Large intestine (tissue), 3 donors: ENCODE data around the gene ENTPD2. TPM values are rescaled to one million over a fixed set of nuclear protein-coding genes. Genes with fewer than 3 reads are reported as not detected.
"Not testable (repeated sequence)": the region's sequence is repeated elsewhere in the genome, so short reads cannot be mapped to it uniquely, and the experiment has no call there.

Experiments used
- DNase-seq, 2 donors: peaks; one replicate each; pipeline versions ENCODE4 v3.0.0 to v3.0.0-alpha.2; 2013
- H3K27ac ChIP-seq: one replicate; pipeline ENCODE4 v1.5.1; 2013; ENCODE audit warnings: low read length
- H3K27me3 ChIP-seq: 2 replicates; pipeline ENCODE4 v1.6.1; 2013; ENCODE audit warnings: low read length; ENCODE audit not compliant: control insufficient read depth, insufficient read depth
- H3K36me3 ChIP-seq: 2 replicates; pipeline ENCODE4 v1.6.1; 2013; ENCODE audit warnings: low read length; ENCODE audit not compliant: control insufficient read depth, insufficient read depth
- H3K4me1 ChIP-seq: one replicate; pipeline ENCODE4 v1.6.1; 2013; ENCODE audit warnings: low read length; ENCODE audit not compliant: control insufficient read depth, insufficient read depth
- H3K4me3 ChIP-seq: one replicate; pipeline ENCODE4 v1.5.1; 2013; ENCODE audit warnings: low read length
- H3K9me3 ChIP-seq: one replicate; pipeline ENCODE4 v1.6.1; 2013; ENCODE audit warnings: mild to moderate bottlenecking, low read depth, low read length, moderate library complexity; ENCODE audit not compliant: control insufficient read depth
- WGBS: methylation state at CpG from one replicate; pipeline ENCODE4 v1.1.5; 2013; ENCODE audit warnings: low lambda C conversion rate; ENCODE audit not compliant: insufficient coverage; 5-methylcytosine and 5-hydroxymethylcytosine counted together
- polyA plus RNA-seq: library from polyadenylated mRNA; unstranded; fragments of 120-200 nt; gene quantifications from one replicate; pipeline ENCODE4 v1.2.1, GENCODE V29; 2013

Gene ENTPD2
- polyA plus RNA-seq, 1 donor: 9.9 TPM

DNA sequence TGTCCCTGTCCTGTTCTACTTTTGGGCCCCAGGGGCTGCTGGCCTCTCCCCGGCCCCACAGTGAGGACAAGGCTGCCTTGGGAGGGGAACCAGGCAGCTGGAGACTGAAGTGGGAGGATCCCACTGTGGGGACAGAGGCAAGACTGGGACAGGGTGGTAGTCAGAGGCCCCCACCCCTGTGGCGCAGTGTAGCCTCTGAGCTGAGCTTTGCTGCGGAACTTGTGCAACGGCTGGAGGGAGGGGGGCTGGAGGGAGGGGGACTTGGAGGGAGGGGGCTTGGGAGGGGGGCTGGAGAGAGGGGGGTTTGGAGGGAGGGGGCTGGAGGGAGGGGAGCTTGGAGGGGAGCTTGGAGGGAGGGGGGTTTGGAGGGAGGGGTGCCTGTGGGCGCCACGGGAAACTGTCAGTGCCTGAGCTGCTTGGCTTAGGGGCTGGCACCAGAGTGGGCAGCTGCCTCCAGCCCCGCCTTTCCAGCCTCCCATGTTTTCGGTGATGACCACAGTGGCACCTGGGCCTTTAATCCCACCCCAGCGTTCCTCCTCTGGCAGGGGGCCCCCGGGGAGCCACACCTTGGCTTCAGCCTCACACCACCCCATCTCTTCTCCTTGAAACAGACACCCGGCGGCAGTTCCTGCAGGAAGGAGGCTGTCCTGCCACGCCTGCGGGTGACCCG, 19.7 kb downstream of the ENTPD2 start:
- no peak overlapping the region for H3K27ac ChIP-seq
- H3K4me1 ChIP-seq: peaks cover 27% of the 10 kb centered on the region
- no peaks in the 10 kb centered on the region for H3K27me3 ChIP-seq
- no peaks in the 10 kb centered on the region for H3K9me3 ChIP-seq
- H3K4me3 ChIP-seq: no peak overlapping the region
- WGBS: no CpG with 5 or more reads among the region's 15 CpGs
- DNase-seq: no peak
- no peaks in the 10 kb centered on the region for H3K36me3 ChIP-seq

DNA sequence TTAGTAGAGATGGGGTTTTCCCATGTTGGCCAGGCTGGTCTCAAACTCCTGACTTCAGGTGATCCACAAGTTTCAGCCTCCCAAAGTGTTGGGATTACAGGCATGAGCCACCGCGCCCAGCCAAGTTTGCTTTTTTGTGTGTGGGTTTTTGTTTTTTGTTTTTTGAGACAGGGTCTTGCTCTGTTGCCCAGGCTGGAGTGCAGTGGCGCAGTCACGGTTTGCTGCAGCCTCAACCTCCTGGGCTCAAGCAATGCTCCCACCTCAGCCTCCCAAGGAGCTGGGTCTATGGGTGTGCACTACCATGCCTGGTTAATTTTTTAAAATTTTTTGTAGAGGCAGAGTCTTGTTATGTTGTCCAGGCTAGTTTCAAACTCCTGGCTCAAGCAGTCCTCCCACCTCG, 20.4 kb downstream of the ENTPD2 start:
- H3K36me3 ChIP-seq, H3K9me3 ChIP-seq, DNase-seq, H3K4me3 ChIP-seq, H3K27me3 ChIP-seq, H3K27ac ChIP-seq: not testable (repeated sequence)
- WGBS: no CpG with 5 or more reads among the region's 5 CpGs
- peaks cover 34% of the 10 kb centered on the region for H3K4me1 ChIP-seq

DNA sequence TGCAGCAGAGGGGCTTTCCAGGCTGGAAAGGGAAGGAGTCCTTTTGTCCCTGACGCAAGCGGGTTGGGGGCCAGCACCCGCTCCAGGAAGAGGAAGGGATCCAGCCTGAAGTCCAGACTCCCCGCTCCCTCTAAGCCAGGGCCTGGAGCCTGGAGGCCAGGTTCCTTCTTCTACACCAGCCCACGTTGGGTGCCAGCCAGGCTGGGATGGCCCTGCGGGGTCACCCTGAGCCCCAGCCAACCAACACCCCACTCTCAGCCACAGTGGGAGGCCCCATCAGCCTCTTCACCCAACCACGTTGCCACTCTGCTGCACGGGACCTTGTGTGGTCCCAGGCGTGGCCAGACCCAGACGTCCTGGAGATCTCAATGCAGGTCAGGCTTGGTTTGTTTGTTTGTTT, 21.0 kb downstream of the ENTPD2 start:
- H3K9me3 ChIP-seq: no peaks in the 10 kb centered on the region
- no peaks in the 10 kb centered on the region for H3K27me3 ChIP-seq
- WGBS: no CpG with 5 or more reads among the region's 10 CpGs
- no peaks in the 10 kb centered on the region for H3K36me3 ChIP-seq
- DNase-seq: no peak
- H3K27ac ChIP-seq: no peak overlapping the region
- peaks cover 36% of the 10 kb centered on the region for H3K4me1 ChIP-seq
- no peak overlapping the region for H3K4me3 ChIP-seq

DNA sequence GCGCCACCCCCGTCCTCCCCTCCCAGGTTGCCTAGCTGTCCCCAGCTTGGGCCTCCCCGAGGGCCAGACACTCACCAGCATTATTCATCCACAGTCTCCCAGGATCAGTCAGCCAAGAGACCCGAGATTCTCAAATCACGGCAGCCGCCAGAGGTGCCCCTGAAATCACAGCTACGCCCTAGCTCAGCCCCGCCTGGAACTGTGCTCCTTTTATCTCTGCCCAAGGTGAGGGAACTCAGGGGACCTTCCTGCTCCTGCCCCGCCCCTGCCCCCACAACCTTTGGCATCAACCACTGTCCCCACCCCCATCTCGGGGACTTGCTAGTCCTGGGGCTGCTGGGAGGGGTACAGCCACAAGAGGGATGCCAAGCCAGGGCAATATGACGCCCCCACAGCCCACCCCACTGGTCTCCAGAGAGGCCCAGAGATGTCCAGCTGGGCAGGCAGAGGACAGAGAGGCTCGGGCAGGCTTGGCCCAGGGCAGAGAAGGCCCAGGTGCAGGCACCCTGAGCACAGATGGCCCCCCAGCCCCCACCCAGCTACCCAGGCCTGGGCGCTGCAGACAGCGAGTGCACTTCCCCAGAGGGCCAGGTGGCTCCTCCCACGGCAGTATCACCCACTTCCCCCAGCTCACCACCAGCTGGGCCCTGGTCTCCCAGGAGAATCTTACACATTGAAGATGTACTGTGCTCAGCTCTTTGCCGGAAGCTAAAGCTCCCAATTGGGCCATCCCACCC, 21.8 kb downstream of the ENTPD2 start, which contains the start of gene FUT7:
Gene FUT7, minus strand, starts transcription at position 185 of the 737 bp plus-strand sequence. Its CDS starts 97 bp downstream, at position 88.
- Histone ChIP-seq H3K36me3 (no peaks in the 10 kb centered on the region), H3K27me3 (no peaks in the 10 kb centered on the region), H3K4me3 (no peak within 1 kb of the TSS), H3K9me3 (no peaks in the 10 kb centered on the region), H3K4me1 (peaks cover 41% of the 10 kb centered on the region), H3K27ac (no peak within 1 kb of the TSS)
- peak in 1 of 2 donors; percentile 77 for DNase-seq
- no CpG with 5 or more reads among the region's 16 CpGs for WGBS

DNA sequence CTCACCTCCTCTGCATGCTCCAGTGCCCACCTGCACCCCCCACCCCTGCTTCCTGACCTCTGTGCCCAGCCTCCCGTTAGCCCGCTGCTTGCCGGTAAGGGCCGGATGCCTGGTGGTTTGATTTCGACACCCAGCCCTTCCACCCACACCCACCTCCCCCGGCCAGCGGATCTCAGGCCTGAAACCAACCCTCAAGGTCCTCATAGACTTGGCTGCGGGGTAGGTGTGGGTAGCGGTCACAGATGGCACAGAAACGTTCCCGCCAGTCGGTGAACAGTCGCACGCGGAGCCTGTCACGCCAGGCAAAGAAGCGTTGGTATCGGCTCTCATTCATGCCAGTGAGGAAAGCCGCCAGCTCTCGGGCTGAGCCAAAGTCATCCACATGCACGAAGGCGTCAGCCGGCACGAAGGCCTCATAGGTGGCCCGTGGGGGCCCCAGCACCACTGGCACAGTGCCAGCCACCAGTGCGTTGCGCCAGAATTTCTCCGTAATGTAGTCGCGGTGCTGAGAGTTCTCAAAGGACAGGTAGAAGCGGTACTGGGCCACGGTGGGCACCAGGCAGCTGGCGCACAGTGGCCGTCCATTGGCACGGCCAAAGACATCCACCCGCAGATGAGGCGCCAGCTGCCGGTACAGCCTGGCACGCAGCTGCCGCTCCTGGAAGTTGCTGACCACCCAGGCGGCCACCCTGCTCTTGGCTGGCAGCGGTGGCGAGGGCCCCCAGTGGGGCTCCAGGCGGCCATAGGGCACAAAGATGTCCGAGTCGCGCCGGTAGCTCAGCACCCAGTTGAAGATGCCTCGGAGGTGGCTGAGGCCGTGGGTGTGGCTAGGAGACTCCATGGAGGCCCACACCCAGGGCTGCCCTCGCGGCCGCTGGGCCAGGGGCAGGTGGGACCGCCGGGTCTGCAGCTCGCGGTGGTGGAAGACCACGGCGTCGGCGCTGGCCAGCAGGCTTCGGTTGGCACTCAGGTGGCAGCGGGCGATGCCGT, 23.0 kb downstream of the ENTPD2 start:
- H3K27ac ChIP-seq: no peak overlapping the region
- no peak for DNase-seq
- H3K4me1 ChIP-seq: peaks cover 44% of the 10 kb centered on the region

DNA sequence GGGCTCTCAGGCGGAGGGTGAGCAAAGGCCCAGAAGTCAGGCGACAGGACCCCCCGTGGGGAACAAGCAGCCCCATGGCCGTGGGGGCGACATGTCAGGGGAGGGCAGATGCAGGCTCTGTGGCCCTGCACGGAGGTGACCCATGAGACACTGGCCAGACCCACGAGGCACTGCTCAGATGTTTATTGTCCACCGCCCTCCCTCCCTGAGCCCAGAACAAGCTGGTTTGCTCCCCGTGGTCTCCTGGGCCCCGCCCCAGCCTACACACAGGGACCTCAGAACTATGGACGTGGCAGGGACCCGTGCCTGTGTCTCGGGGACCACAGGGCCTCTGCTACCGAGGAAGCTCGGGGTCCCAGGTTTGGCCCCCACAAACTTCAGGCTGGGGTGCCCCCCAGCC, 23.9 kb downstream of the ENTPD2 start:
- peaks cover 38% of the 10 kb centered on the region for H3K4me1 ChIP-seq
- WGBS: no CpG with 5 or more reads among the region's 15 CpGs
- no peak overlapping the region for H3K27ac ChIP-seq
- H3K27me3 ChIP-seq: no peaks in the 10 kb centered on the region
- H3K4me3 ChIP-seq: no peak overlapping the region
- H3K36me3 ChIP-seq: no peaks in the 10 kb centered on the region
- no peak for DNase-seq
- H3K9me3 ChIP-seq: no peaks in the 10 kb centered on the region

More for the DNA sequence above, 23.0 kb downstream of the ENTPD2 start:
- WGBS: no CpG with 5 or more reads among the region's 65 CpGs
- Histone ChIP-seq H3K4me3 (no peak overlapping the region), H3K9me3 (no peaks in the 10 kb centered on the region), H3K27me3 (no peaks in the 10 kb centered on the region), H3K36me3 (no peaks in the 10 kb centered on the region)

DNA sequence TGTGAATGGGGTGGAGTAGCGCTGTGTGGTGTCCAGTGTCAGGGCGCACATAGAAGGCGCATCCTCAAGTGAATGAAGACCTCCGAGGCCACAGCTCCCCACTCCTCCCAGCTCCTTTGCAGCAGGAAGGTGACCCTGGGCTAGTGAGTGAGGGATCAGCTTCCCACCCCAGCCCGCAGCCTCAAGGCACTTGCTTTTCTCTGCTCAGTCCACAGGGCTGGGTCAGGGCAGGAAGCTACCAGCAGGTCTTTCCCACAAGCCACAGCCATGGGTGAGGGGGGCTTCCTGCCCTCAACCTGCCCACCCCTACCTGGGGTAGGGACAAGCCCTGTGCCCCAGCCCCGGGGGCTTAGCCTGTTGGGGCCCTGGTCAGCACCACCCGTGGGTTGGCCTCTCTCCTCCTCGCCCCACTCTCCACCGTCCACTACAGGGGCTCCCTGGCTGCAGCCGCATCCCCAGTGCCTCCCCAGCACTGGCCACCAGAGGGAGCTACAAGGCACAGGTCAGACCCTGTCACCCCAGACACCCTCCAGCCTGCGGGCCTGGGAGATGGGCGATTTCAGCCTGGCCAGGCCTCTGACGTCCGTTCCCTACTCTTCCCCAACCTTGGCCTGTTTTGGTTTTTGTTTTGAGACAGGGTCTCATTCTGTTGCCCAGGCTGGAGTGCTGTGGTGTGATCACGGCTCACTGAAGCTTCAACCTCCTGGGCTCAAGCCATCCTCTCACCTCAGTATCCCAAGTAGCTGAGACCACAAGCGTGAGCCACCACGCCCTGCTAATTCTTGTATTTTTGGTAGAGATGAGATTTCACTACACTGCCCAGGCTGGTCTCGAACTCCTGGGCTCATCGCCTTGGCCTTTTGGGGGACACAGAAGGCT, 24.6 kb downstream of the ENTPD2 start:
- Histone ChIP-seq H3K9me3 (no peaks in the 10 kb centered on the region), H3K27ac (no peak overlapping the region), H3K4me3 (no peak overlapping the region), H3K36me3 (no peaks in the 10 kb centered on the region), H3K4me1 (peaks cover 34% of the 10 kb centered on the region), H3K27me3 (no peaks in the 10 kb centered on the region)
- WGBS: no CpG with 5 or more reads among the region's 19 CpGs
- peak in 1 of 2 donors; percentile 52 for DNase-seq

DNA sequence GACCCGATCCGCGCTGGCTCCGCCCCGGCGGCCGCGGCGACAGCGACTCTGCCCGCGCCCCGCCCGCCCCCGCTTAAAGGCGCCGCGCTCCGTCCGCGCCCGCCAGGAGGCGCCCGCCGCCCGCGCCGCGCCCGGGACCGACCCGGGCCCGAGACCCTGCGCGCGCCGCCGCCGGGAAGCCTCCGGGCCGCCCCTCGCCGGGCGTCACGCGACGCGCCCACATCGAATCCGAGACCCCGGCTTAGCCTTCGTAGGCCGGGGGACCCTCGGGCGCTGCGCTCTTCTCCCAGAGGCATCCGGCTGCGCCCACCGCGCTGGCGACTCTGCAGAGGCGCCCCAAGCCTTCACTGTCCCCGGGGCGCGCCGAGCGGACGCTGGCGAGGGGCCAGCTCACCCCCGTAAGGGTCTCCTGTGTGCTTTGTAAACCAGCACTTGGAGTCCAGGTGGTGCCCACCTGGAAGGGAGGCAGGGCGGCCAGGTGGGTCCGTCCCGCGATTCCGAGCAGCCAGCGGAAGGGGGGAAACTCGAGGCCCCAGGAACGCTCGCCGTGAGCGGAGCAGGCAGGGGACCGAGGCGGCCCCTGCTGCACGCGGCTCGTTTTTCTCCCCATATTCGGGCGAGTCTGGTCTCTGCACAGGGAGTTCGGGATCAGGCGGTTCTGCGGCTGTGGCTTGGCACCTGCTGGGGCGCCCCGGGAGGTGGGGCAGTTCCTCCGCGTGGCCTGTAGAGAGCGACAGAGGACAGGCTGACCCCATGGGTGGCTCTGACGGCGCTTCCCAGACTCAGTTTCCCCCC, 25.4 kb downstream of the ENTPD2 start:
- DNase-seq: peak; percentile 44 to 75
- no CpG with 5 or more reads among the region's 98 CpGs for WGBS
- no peaks in the 10 kb centered on the region for H3K27me3 ChIP-seq
- peak overlapping the region; percentile 53 for H3K4me3 ChIP-seq
- no peaks in the 10 kb centered on the region for H3K9me3 ChIP-seq
- no peaks in the 10 kb centered on the region for H3K36me3 ChIP-seq
- H3K27ac ChIP-seq: no peak overlapping the region
- H3K4me1 ChIP-seq: peaks cover 34% of the 10 kb centered on the region
